Activated CD8-positive, alpha-beta T cell treated with anti-CD3 and anti-CD28 coated beads, Interleukin-2, amount 10 ng/mL, durations not matched to agents 7 days and 5 days (primary cell): Measurements from ENCODE around the gene ZNF777. TPM values are rescaled to one million over a fixed set of nuclear protein-coding genes. Genes with fewer than 3 reads are reported as not detected.

Experiments
- ATAC-seq: fragments of 150-1000 bp; cut with Tn5 transposase; one replicate; pipeline ENCODE4 v1.10.0; 2021; ENCODE audit warnings: moderate library complexity
- CTCF ChIA-PET: fragments of 350-600 bp; sonication (Branson Sonifier 250); formaldehyde crosslinking; loops from one replicate; lab custom pipeline; 2021; ENCODE audit warnings: antibody characterized with exemption; lab: Charles Lee
- POLR2A ChIA-PET: fragments of 350-600 bp; sonication (Branson Sonifier 250); formaldehyde crosslinking; loops from one replicate; lab custom pipeline; 2021; ENCODE audit warnings: antibody characterized with exemption; lab: Charles Lee
- DNase-seq: peaks from one replicate; pipeline ENCODE4 v3.0.0-alpha.2; 2020
- H3K27ac Mint-ChIP-seq: one replicate; pipeline ENCODE4 v1.8.0; 2021; ENCODE audit warnings: mild to moderate bottlenecking, mixed read lengths
- H3K27me3 Mint-ChIP-seq: one replicate; pipeline ENCODE4 v1.8.0; 2021; ENCODE audit warnings: low read depth, mixed read lengths
- H3K36me3 Mint-ChIP-seq: one replicate; pipeline ENCODE4 v1.8.0; 2021; ENCODE audit warnings: low read depth, mixed read lengths
- H3K4me1 Mint-ChIP-seq: one replicate; pipeline ENCODE4 v1.8.0; 2021; ENCODE audit warnings: low read depth, mixed read lengths
- H3K4me3 Mint-ChIP-seq: one replicate; pipeline ENCODE4 v1.8.0; 2021; ENCODE audit warnings: mild to moderate bottlenecking, mixed read lengths
- H3K9me3 Mint-ChIP-seq: one replicate; pipeline ENCODE4 v1.8.0; 2022; ENCODE audit warnings: mixed read lengths; ENCODE audit not compliant: insufficient read depth
- total RNA-seq, 2 experiments: library from RNA; stranded (reverse); gene quantifications; one replicate each; pipeline ENCODE4 v1.2.3, GENCODE V29; 2021

The ZNF777 gene
- total RNA-seq, 2 experiments from 2014 or later, result 12.9 to 13.1 TPM

DNA sequence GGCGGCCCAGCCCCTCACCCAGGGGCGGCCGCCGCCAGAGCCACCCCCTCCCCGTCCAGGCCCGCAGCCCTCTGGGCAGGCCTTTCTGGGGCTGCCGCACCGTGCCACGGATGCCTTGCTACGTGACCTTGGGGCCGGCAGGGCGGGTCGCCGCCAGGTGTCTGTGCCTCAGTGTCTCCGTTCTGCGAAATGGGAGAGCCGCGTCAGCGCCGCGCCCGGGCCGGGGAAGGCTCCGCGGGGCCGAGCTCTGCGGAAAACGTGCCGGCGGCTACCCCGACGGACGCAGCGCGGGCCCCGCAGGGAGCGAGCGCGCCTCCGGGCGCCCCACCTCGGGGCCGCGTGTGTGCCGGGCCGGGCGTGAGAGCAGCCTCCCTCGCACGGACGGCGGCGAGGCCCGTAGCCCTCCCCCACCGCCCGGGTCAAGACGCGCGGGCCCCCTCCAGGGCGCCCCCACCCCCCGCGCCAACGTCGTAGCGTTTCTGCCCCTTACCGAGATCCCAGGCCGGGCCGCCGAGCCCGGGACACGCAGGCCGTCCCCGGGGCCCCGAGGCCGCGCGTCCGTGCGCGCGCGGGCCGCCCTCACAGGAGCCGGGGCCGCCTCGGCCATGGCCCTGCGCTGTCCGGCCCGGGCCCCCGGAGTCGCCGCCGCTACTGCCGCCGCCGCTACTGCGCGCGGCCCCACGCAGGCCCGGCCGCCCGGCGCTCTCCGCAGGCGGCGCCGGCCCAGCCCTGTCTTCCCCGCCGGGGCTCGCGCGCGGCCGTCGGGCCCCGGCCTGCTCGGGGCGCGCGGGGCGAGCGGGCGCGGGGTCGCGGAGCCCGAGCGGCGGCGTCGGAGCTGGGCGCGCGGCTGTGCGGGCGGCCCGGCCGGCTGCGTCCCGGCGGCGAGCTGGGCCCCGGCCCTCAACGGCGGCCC, 1.1 kb downstream of the ZNF777 start:
- POLR2A ChIA-PET, result interaction anchor here (0.6 to 1.8 kb wide), 8 partner anchors 16 to 412 kb away, joined by 3 to 6 read pairs (median 4); partner anchors contain the start of gene ZNF783
- Mint-ChIP-seq H3K4me1 (peaks cover 23% of the 10 kb centered on the region), H3K27ac (no peak overlapping the region), H3K4me3 (peak overlapping the region; percentile 54), H3K27me3 (peaks cover 18% of the 10 kb centered on the region), H3K36me3 (peaks cover 11% of the 10 kb centered on the region), H3K9me3 (no peaks in the 10 kb centered on the region)
- CTCF ChIA-PET, result interaction anchor here (0.6 to 4.0 kb wide), 21 partner anchors 9 to 198 kb away, joined by 3 to 14 read pairs (median 4); partner anchors contain the start of gene ZNF783
- DNase-seq (no peak), ATAC-seq (peak; percentile 54)

DNA sequence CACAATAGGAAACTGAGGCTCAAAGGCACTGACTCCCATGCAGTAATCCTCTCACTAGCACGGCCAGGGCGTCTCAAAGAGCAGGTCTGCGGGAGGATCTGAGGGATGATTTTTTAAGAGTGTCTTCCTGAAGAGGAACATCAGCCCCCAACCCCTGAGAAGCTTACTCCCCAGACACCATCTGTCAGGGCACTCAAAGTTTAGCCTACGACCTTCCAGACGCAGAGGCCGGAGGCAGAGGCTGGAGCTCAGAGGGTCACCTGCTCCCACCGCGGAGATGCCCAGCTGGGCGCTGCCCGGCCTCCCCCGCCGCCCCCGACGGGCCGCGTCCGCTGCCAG, 1.7 kb downstream of the ZNF777 start:
- CTCF ChIA-PET, result interaction anchor here (0.9 to 4.0 kb wide), 5 partner anchors 18 to 166 kb away, joined by 3 to 13 read pairs (median 5); no protein-coding TSS in a partner anchor
- ATAC-seq, result no peak
- DNase-seq, result no peak
- peak overlapping the region; percentile 71 for H3K4me3 Mint-ChIP-seq
- no peaks in the 10 kb centered on the region for H3K9me3 Mint-ChIP-seq
- H3K4me1 Mint-ChIP-seq, result peaks cover 23% of the 10 kb centered on the region
- H3K27me3 Mint-ChIP-seq, result peaks cover 13% of the 10 kb centered on the region
- H3K36me3 Mint-ChIP-seq, result peaks cover 15% of the 10 kb centered on the region
- POLR2A ChIA-PET, result interaction anchor here (1.4 to 1.7 kb wide), 2 partner anchors 36 to 37 kb away, joined by 3 to 5 read pairs; no protein-coding TSS in a partner anchor
- peak overlapping the region; percentile 46 for H3K27ac Mint-ChIP-seq

- Mint-ChIP-seq H3K27ac (peak overlapping the region; percentile 12), H3K9me3 (no peaks in the 10 kb centered on the region), H3K27me3 (peaks cover 8% of the 10 kb centered on the region), H3K4me3 (peak overlapping the region; percentile 71), H3K4me1 (peaks cover 23% of the 10 kb centered on the region), H3K36me3 (peaks cover 20% of the 10 kb centered on the region)
- DNase-seq, result no peak
- ChIA-PET CTCF (interaction anchor here (1.0 to 4.0 kb wide), 6 partner anchors 17 to 425 kb away, joined by 3 to 13 read pairs (median 5); partner anchors contain the start of gene ZNF783), POLR2A (no interaction called here)
- ATAC-seq, result no peak
These were observed 2.6 kb downstream of the ZNF777 start for GRCh38 chr7:149458235-149458634.

DNA sequence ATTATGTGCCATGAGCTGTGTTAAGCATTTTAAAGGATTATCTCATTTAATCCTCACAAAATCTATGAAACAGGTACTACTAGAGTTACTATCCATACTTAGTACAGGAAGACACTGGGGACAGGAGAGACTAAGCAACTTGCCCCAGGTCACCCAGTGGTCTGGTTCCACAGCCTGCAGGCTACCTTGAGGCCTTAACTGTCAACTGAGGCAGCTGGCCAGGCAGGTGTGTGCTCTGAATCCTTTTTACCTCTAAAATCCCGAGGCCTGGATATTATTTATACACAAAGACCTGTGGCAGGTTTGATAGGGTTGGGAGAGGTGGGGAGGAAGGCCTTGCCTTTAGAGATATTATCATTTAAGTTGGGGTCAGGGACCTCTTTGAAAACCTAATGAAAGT, 3.1 kb downstream of the ZNF777 start:
- no peak overlapping the region for H3K27ac Mint-ChIP-seq
- no peak overlapping the region for H3K4me3 Mint-ChIP-seq
- ATAC-seq (no peak), DNase-seq (no peak)
- peaks cover 22% of the 10 kb centered on the region for H3K36me3 Mint-ChIP-seq
- no peaks in the 10 kb centered on the region for H3K9me3 Mint-ChIP-seq
- peaks cover 8% of the 10 kb centered on the region for H3K27me3 Mint-ChIP-seq
- POLR2A ChIA-PET, result no interaction called here
- peaks cover 23% of the 10 kb centered on the region for H3K4me1 Mint-ChIP-seq
- CTCF ChIA-PET, result interaction anchor here (1.0 to 1.9 kb wide), 4 partner anchors 17 to 425 kb away, joined by 3 to 5 read pairs (median 5); partner anchors contain the start of gene ZNF783

- no peaks in the 10 kb centered on the region for H3K9me3 Mint-ChIP-seq
- H3K36me3 Mint-ChIP-seq, result peaks cover 24% of the 10 kb centered on the region
- no peak overlapping the region for H3K27ac Mint-ChIP-seq
- ChIA-PET CTCF (no interaction called here), POLR2A (no interaction called here)
- H3K4me3 Mint-ChIP-seq, result no peak overlapping the region
- peaks cover 2% of the 10 kb centered on the region for H3K27me3 Mint-ChIP-seq
- DNase-seq (no peak), ATAC-seq (no peak)
- H3K4me1 Mint-ChIP-seq, result peaks cover 23% of the 10 kb centered on the region
These were observed 4.1 kb downstream of the ZNF777 start for GRCh38 chr7:149456506-149457421.

- peaks cover 16% of the 10 kb centered on the region for H3K4me1 Mint-ChIP-seq
- no peak overlapping the region for H3K4me3 Mint-ChIP-seq
- ChIA-PET CTCF (no interaction called here), POLR2A (no interaction called here)
- no peak overlapping the region for H3K27ac Mint-ChIP-seq
- ATAC-seq (no peak), DNase-seq (peak; percentile 16)
- H3K27me3 Mint-ChIP-seq, result no peaks in the 10 kb centered on the region
- peaks cover 29% of the 10 kb centered on the region for H3K36me3 Mint-ChIP-seq
- no peaks in the 10 kb centered on the region for H3K9me3 Mint-ChIP-seq
These were observed 5.5 kb downstream of the ZNF777 start for GRCh38 chr7:149455175-149455950.

GRCh38 chr7:149454750-149455149, 6.1 kb downstream of the ZNF777 start:
- Mint-ChIP-seq H3K4me3 (no peak overlapping the region), H3K36me3 (peaks cover 32% of the 10 kb centered on the region), H3K9me3 (no peaks in the 10 kb centered on the region), H3K4me1 (peaks cover 16% of the 10 kb centered on the region), H3K27me3 (no peaks in the 10 kb centered on the region), H3K27ac (no peak overlapping the region)
- ChIA-PET POLR2A (no interaction called here), CTCF (no interaction called here)
- DNase-seq (peak; percentile 18), ATAC-seq (no peak)

- POLR2A ChIA-PET, result interaction anchor here (0.6 kb wide), 1 partner anchor 79 kb away, joined by 3 read pairs; no protein-coding TSS in a partner anchor
- Mint-ChIP-seq H3K27me3 (no peaks in the 10 kb centered on the region), H3K4me1 (peaks cover 15% of the 10 kb centered on the region), H3K9me3 (no peaks in the 10 kb centered on the region), H3K27ac (no peak overlapping the region), H3K36me3 (peaks cover 32% of the 10 kb centered on the region), H3K4me3 (no peak overlapping the region)
- CTCF ChIA-PET, result no interaction called here
- peak; percentile 1 for DNase-seq
- ATAC-seq, result no peak
These were observed 6.9 kb downstream of the ZNF777 start for GRCh38 chr7:149454006-149454405.

DNA sequence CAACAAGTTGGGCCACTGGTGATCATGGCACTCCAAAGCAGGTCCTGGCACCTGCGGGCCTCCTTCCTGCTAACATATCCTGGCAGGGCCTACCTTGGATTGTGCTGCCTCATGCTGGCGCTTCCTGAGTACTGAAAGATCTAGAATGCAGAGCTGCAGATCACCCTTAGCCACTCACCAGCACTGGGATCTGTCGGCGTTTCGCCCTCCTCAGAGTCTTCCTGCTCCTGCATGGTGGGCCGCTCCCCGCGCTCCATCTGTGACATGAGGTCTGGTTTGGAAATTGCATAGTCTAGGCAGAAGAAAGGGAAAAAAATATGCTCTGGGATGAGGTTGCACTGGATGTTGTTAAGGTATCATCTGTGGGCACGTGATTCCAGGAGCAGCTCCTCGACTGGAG, 10.0 kb downstream of the ZNF777 start:
- Mint-ChIP-seq H3K4me1 (no peaks in the 10 kb centered on the region), H3K4me3 (no peak overlapping the region), H3K27me3 (no peaks in the 10 kb centered on the region), H3K9me3 (no peaks in the 10 kb centered on the region), H3K36me3 (peaks cover 49% of the 10 kb centered on the region), H3K27ac (no peak overlapping the region)
- ChIA-PET POLR2A (no interaction called here), CTCF (interaction anchor here (1.2 kb wide), 1 partner anchor 9 kb away, joined by 4 read pairs; no protein-coding TSS in a partner anchor)
- DNase-seq (peak; percentile 18), ATAC-seq (no peak)

- ATAC-seq (no peak), DNase-seq (no peak)
- H3K9me3 Mint-ChIP-seq, result no peaks in the 10 kb centered on the region
- H3K36me3 Mint-ChIP-seq, result peaks cover 49% of the 10 kb centered on the region
- ChIA-PET POLR2A (interaction anchor here (0.6 kb wide), 1 partner anchor 196 kb away, joined by 3 read pairs; no protein-coding TSS in a partner anchor), CTCF (interaction anchor here (1.2 kb wide), 1 partner anchor 10 kb away, joined by 4 read pairs; no protein-coding TSS in a partner anchor)
- H3K27me3 Mint-ChIP-seq, result no peaks in the 10 kb centered on the region
- H3K4me1 Mint-ChIP-seq, result no peaks in the 10 kb centered on the region
- H3K27ac Mint-ChIP-seq, result no peak overlapping the region
- H3K4me3 Mint-ChIP-seq, result no peak overlapping the region
These were observed 11.0 kb downstream of the ZNF777 start for GRCh38 chr7:149449897-149450296.

- Mint-ChIP-seq H3K4me3 (no peak overlapping the region), H3K36me3 (peaks cover 46% of the 10 kb centered on the region), H3K27ac (no peak overlapping the region), H3K4me1 (no peaks in the 10 kb centered on the region), H3K9me3 (no peaks in the 10 kb centered on the region), H3K27me3 (no peaks in the 10 kb centered on the region)
- POLR2A ChIA-PET, result no interaction called here
- ATAC-seq (no peak), DNase-seq (no peak)
- CTCF ChIA-PET, result no interaction called here
These were observed 11.9 kb downstream of the ZNF777 start for GRCh38 chr7:149448961-149449360.
